Measurements from ENCODE around the gene CAPN13.

Gene CAPN13

GRCh38 chr2:30679426-30680088 lies 127.7 kb downstream of the CAPN13 start:
- DNase-seq = no peak

- DNase-seq = no peak
These were observed 128.7 kb downstream of the CAPN13 start for GRCh38 chr2:30678410-30679137.

GRCh38 chr2:30677861-30678385 lies 129.3 kb downstream of the CAPN13 start:
- DNase-seq = no peak

- no peak for DNase-seq
These were observed 130.0 kb downstream of the CAPN13 start for GRCh38 chr2:30677231-30677630.

- DNase-seq = no peak
These were observed 131.5 kb downstream of the CAPN13 start for GRCh38 chr2:30675758-30676157.

- no peak for DNase-seq
These were observed 134.1 kb downstream of the CAPN13 start for GRCh38 chr2:30673127-30673526.

Data from CD4-positive, alpha-beta T cell treated with Interleukin-17A for 4 hours (primary cell).